Activated naive CD4-positive, alpha-beta T cell treated with anti-CD3 and anti-CD28 coated beads, Interleukin-2, amount 50 U/mL, for 16 hours (primary cell): Measurements from ENCODE around the gene IQUB.
"Not testable (repeated sequence)": the region's sequence is repeated elsewhere in the genome, so short reads cannot be mapped to it uniquely, and the experiment has no call there.

Source experiments
- DNase-seq: peaks from one replicate; pipeline ENCODE4 v3.0.0-alpha.2; 2020

IQUB gene

DNA sequence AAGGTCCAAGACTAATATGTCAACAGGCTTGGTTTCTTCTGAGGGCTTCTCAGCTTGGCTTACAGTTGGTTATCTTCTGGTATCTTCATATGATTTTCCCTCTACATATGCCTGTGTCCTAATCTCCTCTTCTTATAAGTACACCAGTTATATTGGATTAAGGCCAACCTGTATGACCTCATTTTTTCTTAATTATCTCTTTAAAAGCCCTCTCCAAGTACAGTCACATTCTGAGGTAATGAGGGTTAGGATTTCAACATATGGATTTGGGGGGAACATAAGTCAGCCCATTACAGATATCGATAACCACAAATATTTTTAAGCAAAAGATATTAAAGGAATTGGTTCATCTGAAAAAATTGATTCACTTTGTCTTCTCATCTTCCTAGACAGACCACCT lies 49.2 kb downstream of the IQUB start:
- no peak for DNase-seq

GRCh38 chr7:123484199-123484598 lies 50.2 kb downstream of the IQUB start:
- DNase-seq: no peak

GRCh38 chr7:123480107-123480506 lies 54.3 kb downstream of the IQUB start:
- no peak for DNase-seq

DNA sequence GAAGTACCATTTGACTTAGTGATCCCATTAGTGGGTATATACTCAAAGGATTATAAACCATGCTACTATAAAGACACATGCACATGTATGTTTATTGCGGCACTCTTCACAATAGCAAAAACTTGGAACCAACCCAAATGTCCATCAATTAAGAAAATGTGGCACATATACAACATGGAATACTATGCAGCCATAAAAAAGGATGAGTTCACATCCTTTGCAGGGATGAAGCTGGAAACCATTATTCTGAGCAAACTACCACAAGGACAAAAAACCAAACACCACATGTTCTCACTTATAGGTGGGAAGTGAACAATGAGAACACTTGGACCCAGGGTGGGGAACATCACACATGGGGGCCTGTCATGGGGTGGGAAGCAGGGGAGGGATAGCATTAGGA lies 56.3 kb downstream of the IQUB start:
- DNase-seq: not testable (repeated sequence)

- DNase-seq: no peak
These were observed 61.5 kb downstream of the IQUB start for GRCh38 chr7:123472750-123473445.

DNA sequence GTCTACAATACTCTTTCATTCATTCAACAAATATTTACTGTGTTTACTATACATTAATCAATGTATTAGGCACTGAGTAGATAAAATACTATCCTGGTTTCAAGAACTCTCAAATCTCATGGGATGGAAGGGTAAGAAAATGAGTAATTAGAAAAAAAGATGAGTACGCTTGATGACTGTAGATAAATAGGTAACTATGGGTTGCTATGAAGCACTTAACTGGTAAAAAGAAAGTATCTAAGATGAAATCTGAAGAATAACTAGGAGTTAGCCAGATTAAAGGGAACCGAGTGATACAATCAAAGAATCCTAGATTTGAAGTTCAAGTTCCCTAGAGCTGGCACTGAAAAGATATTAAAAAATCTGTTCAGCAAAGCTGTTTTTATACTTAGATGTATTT lies 62.1 kb downstream of the IQUB start:
- no peak for DNase-seq

- no peak for DNase-seq
These were observed 66.1 kb downstream of the IQUB start for GRCh38 chr7:123468303-123468702.

GRCh38 chr7:123463890-123464289 lies 70.5 kb downstream of the IQUB start:
- DNase-seq: no peak

DNA sequence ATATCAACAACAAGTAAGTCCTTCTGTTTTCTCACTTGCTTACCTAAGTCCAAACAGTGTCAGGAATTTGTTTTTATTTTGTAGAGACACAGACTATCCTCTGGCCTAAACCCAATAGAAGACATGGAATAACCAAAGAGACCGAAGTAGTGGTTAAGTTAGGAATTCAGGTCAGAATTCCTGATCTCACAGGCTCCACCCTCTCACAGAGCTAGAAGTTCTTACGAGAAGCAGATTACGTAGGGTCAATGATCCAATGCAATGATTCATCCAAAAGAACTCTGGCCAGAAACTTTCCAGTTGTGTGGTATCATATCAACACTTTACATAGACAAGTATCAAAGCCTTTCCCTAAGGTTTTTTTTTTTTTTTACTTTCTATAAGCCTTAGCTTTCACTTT lies 73.8 kb downstream of the IQUB start:
- no peak for DNase-seq

DNA sequence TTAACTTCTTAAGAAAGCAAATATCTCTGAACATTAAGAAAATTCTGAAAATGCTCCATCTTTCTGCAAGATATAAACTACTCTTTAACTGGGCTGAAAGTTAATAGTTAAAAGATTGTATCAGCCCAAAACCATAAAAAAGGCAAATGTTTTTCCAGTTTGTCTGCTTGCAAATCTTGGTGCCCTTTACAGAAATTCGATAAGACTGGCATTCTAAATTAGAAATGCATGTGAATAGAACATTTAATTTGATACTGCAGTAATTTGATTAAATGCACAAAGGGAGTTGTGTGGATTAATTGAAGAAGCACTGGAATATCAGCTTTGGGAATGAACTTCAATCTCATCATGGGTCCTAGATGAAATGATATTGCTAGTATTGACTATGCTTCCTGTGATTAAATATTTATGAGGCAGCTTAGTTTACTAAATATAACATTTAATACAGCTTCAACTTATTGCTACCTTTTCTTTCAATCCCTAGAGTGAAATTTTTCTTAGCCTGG lies 78.4 kb downstream of the IQUB start:
- DNase-seq: no peak

DNA sequence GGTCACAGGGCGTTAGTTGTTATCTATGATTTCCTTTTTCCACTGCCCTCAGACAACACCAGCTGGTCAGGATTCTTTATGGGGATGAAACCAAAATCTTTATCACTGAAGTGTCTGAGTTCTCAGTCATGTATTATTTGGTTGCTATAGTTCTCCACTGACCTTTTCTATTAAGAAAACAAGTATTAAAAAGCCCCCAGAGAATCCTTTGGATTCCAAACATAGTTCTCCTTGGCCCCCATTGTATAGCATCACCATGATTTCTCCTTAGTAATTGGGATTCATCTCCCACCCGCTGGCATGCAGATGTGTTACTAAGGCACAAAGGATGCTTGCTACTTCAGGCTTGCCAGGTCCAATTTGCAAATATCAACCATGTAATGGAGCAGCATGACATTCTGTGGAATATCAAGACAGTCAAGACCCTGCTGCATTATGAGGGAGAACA lies 94.3 kb downstream of the IQUB start:
- no peak for DNase-seq

DNA sequence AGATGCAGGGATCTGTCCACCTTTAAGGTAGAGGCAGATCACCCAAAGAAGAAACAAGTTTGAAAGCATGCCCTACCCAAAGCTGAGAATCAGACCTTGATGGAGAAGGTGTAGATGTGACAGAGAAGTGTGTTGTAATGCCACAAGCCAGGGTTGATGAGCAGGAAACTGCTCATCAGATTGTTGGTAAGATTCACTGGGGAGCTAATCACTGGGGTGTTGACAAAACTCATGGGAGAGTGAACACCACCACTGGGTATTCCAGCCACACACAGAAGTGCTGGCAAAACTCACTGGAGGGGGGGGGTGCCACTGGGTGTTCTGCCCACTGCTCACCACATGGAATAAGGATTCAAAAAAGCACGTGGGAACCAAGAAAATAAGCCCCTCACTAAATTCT lies 95.2 kb downstream of the IQUB start:
- no peak for DNase-seq

- DNase-seq: no peak
These were observed 96.9 kb downstream of the IQUB start for GRCh38 chr7:123437447-123437995.

GRCh38 chr7:123435080-123435700 lies 99.2 kb downstream of the IQUB start:
- DNase-seq: no peak

DNA sequence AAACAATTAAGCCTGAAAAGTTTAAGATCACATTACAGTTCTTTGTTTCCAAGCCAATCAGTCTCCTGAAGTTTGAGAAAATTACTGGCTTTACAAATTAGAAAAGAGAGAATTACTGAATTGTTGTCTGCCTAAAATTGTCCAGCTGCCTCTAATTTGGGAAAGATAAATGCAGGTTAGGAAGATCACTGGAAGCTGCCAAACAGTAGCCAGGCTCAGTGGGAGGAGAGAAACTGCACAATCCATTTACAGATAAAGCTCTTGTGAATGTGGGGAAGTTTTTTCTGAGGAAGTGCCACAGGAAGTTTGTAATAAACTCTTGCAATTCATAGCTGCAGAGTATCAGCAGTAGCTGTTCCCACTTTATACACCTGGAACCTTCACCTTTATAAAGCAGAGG lies 100.7 kb downstream of the IQUB start:
- no peak for DNase-seq

DNA sequence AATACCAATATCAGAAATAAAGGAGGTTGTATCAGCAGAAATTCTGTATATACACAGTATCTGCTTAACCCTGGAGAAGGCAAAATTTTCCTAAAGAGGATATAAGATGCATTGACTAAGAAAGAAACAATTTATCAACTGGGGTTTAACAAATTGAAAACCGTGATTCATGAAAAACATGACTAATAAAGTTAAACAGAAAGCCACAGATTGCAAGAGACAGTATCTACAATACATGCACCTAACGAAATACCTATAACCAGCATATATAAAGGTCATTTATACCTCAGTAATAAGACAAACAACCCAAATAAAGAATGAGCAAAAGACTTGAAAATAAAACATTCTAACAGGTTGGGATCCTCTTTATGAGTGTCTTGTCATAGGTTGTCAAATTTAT lies 101.8 kb downstream of the IQUB start:
- no peak for DNase-seq

DNA sequence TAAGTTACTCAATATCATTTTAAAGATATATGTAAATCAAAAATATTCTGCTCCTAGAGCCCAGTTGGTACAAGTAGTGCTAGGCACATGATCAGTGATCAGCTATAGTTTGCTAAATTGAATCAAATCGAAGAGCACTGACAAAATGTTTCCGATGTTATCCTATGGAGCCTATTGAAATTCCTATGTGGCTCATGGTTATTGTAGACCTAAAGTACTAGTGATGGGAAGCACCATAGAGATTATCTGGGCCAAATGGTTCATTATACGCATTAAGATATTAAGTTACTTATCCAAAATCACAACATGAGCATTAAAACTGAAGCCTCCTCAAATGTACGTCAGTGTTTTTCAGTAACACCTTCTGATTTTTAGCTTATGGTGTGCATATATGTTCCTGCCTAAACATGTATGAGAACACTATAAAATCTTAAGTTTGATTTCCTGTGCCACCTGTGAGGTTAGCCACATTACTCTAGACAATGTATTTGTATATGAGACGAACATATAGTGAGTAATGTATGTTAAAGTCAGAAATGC lies 103.2 kb downstream of the IQUB start:
- DNase-seq: no peak

- no peak for DNase-seq
These were observed 109.1 kb downstream of the IQUB start for GRCh38 chr7:123425246-123425645.

GRCh38 chr7:123424463-123424862 lies 109.9 kb downstream of the IQUB start:
- no peak for DNase-seq

GRCh38 chr7:123423622-123424021 lies 110.8 kb downstream of the IQUB start:
- DNase-seq: no peak

DNA sequence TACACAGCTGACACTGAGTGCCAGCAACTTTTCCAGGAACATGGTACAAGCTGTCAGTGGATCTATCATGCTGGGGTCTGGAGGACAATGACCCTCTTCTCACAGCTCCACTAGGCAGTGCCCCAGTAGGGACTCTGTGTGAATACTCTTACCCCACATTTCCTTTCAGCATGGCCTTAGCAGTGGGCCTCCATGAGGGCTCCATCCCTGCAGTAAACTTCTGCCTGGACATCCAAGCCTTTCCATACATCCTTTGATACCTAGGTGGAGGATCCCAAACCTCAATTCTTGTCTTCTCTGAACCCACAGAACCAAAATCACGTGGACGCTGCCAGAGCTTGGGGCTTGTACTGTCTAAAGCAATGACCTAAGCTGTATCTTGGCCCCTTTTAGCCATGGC lies 116.8 kb downstream of the IQUB start:
- DNase-seq: no peak

DNA sequence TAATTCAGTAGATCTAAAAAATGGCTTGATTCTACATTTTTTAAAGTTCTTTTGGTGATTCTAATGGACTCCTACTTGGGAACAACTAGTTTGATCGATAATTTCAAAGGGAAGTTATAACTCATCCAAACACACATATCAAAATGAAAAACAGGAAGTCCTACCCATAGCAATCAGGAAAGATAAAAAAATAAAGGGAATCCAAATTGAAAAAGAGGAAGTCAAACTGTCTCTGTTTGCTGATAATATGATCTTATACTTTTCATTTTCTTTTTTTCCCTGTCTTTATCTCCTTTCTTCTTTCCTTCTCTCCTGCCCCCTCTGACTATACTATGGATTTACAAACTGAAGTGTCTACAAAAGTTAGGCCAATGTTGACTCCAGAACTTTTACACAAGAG lies 118.8 kb downstream of the IQUB start:
- no peak for DNase-seq

GRCh38 chr7:123410273-123410904 lies 124.0 kb downstream of the IQUB start:
- DNase-seq: no peak

DNA sequence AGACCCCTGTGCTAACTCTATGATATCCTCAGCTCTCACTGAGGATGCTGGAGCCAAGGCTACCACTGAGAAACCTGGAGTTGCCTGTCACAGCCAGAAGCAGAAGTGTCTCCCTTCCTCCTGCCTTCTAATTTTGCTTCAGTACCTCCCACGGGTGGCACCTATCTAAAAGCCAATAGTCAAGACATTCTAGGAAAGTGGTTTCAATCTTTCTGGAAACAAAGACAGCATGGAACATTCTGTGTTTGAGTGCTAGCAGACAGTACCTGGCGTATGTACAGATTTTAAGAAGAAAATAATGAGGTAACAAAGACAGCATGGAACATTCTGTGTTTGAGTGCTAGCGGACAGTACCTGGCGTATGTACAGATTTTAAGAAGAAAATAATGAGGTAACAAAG lies 126.4 kb downstream of the IQUB start:
- DNase-seq: not testable (repeated sequence)
